Activated CD8-positive, alpha-beta memory T cell treated with anti-CD3 and anti-CD28 coated beads for 36 hours (primary cell): ENCODE measurements around the gene CCDC93. TPM values are rescaled to one million over a fixed set of nuclear protein-coding genes. Genes with fewer than 3 reads are reported as not detected.

Experiments
- total RNA-seq, 2 experiments: library from RNA; stranded (reverse); gene quantifications; one replicate each; pipeline ENCODE4 v1.2.3, GENCODE V29; 2021

The CCDC93 gene
- total RNA-seq, 2 experiments from 2014 or later: 31.7 to 36.5 TPM

Other genes starting within 250 kb of the CCDC93 start
- gene DDX18, start 199.4 kb downstream of the CCDC93 start, total RNA-seq: 100 to 1,000 TPM; 159 TPM
- gene INSIG2, start 74.4 kb upstream of the CCDC93 start, total RNA-seq: 10 to 100 TPM; 30.1 to 30.8 TPM